ENCODE measurements around the gene DVL2. TPM values are rescaled to one million over a fixed set of nuclear protein-coding genes. Genes with fewer than 3 reads are reported as not detected.

The DVL2 gene
- total RNA-seq, 1 experiment from 2014 or later = 36.9 TPM

DNA sequence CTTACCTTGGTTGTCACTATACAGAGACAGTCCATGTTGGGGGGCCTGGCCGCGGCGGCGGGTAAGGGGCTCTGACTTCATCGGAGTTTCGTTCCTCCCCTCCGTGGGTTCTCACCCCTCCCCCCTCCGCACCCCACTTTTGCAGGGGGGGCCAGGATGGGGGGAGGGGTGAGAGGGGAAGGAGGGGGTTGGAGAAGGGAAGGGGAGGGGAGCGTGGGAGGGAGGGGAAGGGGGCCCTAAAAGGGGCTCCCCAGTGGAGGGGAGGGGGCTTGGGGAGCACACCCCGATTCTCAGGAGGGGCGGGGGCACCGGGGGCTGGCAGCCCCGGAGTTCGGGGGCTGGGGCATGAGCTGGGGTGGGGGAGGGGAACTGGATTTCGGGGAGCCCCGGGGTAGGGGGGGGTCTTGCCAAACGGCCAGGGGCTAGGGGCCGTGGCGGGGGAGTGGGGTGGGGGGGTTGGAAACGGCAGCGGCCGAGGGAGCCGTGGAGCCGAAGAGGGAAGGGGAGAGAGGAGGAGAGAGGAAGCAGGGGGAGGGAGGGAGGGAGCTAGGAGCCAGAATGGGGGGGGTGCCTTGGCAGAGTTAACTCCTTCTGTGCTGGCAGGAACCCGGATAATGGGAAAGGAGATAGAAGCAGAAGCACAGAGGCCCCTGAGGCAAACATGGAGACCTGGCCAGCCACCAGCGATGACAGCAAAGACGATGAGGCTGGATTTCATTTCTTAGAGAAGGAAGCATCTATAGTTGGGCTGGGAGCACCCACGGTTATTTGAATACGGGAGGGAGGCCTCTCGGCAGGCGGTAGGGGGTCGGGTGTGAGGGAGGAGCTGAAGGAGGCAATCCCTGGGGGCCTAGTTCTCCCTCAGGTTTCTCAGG, 17.0 kb downstream of the DVL2 start:
- H3K36me3 ChIP-seq (ENCODE audit: low read depth, low read length) = peaks cover 11% of the 10 kb centered on the region
- H4K20me1 ChIP-seq (ENCODE audit: low read length) = peaks cover 11% of the 10 kb centered on the region; the same call in 1 of the 2 replicates
- ChIA-PET CTCF (no interaction called here), POLR2A (ENCODE audit: unreplicated experiment) (interaction anchor here (0.5 kb wide), 1 partner anchor 165 kb away, joined by 3 read pairs; no protein-coding TSS in a partner anchor)
- no peak overlapping the region for H3K27ac ChIP-seq (ENCODE audit: low read length)
- BruUV-seq (replicated peaks) = no TSS peak
- DNase-seq = peak; percentile 45
- H3K9me2 ChIP-seq (replicated peaks; ENCODE audit: low read length) = no peaks in the 10 kb centered on the region
- peak overlapping the region; percentile 65 for H3K4me3 ChIP-seq (ENCODE audit: low read length)
- peak overlapping the region; percentile 65; the same call in 1 of the 2 replicates for H2AFZ ChIP-seq (ENCODE audit: low read length)
- no peaks in the 10 kb centered on the region for H3F3A ChIP-seq (ENCODE audit: low read length, unreplicated experiment)
- peak overlapping the region; percentile 48; the same call in 1 of the 2 replicates for H3K9ac ChIP-seq (ENCODE audit: low read length)
- no peaks in the 10 kb centered on the region for H3K9me3 ChIP-seq (ENCODE audit: low read length)
- peaks cover 42% of the 10 kb centered on the region for H3K79me2 ChIP-seq (ENCODE audit: low read length)
- no peak for ATAC-seq
- intact Hi-C loops (cut with micrococcal nuclease) = no loop called here
- no peaks in the 10 kb centered on the region for H3K27me3 ChIP-seq (ENCODE audit: low read length)
- no peak for TF ChIP-seq EZH2 (IDR thresholded peaks at IDR 0.05; ENCODE audit: low read length, unreplicated experiment)
- no peak for TF ChIP-seq EZH2phosphoT487 (IDR thresholded peaks at IDR 0.05; ENCODE audit: borderline replicate concordance, low read length)
- TF ChIP-seq, protein P1, sequence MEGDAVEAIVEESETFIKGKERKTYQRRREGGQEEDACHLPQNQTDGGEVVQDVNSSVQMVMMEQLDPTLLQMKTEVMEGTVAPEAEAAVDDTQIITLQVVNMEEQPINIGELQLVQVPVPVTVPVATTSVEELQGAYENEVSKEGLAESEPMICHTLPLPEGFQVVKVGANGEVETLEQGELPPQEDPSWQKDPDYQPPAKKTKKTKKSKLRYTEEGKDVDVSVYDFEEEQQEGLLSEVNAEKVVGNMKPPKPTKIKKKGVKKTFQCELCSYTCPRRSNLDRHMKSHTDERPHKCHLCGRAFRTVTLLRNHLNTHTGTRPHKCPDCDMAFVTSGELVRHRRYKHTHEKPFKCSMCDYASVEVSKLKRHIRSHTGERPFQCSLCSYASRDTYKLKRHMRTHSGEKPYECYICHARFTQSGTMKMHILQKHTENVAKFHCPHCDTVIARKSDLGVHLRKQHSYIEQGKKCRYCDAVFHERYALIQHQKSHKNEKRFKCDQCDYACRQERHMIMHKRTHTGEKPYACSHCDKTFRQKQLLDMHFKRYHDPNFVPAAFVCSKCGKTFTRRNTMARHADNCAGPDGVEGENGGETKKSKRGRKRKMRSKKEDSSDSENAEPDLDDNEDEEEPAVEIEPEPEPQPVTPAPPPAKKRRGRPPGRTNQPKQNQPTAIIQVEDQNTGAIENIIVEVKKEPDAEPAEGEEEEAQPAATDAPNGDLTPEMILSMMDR (conservative IDR thresholded peaks at IDR 0.05; ENCODE audit: low read depth, low read length) = no peak
- H3K4me2 ChIP-seq (ENCODE audit: low read length) = peak overlapping the region; percentile 86
- peaks cover 34% of the 10 kb centered on the region for H3K4me1 ChIP-seq (ENCODE audit: insufficient read depth, low read length)

DNA sequence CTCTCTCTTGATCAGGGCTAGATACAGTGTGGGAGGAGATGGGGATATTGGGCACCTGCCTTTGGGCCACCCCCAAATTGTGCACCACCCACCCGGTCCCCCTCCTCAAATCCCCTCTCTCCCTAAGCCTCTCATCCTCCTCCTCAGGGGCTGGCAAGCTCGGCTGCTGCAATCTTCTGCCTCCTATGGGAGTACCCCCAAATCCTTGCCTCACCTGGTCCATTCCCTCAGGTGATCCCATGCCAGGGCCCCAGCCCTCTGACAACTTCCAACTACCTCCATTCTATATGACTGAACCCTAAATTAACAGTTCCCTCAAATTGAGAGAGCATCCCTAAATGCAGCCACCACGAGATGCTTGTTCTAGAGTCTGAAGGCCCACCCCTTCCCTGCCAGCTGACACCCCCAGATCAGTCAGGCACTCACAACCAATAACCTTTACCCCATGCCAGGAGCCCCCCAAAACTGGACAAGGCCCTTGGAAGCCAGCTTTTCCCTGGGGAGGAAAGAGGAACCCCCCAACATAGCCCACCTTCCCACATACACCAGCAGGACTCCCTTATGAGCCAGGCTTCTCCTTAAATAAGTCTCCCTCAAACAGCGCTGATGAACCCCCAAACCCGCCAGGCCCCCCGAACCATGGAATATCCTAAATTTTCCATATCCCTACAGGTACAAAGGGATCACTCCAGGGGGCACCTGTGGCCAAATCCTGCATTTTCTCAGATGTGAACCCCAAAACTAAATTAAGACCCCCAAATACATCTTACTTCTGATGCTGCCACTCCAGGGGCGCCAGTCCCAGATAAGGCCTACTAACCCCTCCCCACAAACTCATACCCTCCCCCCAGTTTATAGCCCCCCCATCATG, 17.8 kb downstream of the DVL2 start:
- ATAC-seq (no peak), DNase-seq (no peak)
- Histone ChIP-seq H3K9ac (ENCODE audit: low read length) (peak overlapping the region; percentile 48; the same call in 1 of the 2 replicates), H3K9me3 (ENCODE audit: low read length) (no peaks in the 10 kb centered on the region), H4K20me1 (ENCODE audit: low read length) (peaks cover 5% of the 10 kb centered on the region; the same call in 1 of the 2 replicates), H3K27me3 (ENCODE audit: low read length) (no peaks in the 10 kb centered on the region), H3K4me2 (ENCODE audit: low read length) (peak overlapping the region; percentile 86), H3K4me3 (ENCODE audit: low read length) (peak overlapping the region; percentile 65), H3K36me3 (ENCODE audit: low read depth, low read length) (peaks cover 2% of the 10 kb centered on the region), H3K9me2 (replicated peaks; ENCODE audit: low read length) (no peaks in the 10 kb centered on the region), H3K27ac (ENCODE audit: low read length) (no peak overlapping the region), H3F3A (ENCODE audit: low read length, unreplicated experiment) (no peaks in the 10 kb centered on the region), H3K4me1 (ENCODE audit: insufficient read depth, low read length) (peaks cover 32% of the 10 kb centered on the region), H2AFZ (ENCODE audit: low read length) (no peak overlapping the region), H3K79me2 (ENCODE audit: low read length) (peaks cover 39% of the 10 kb centered on the region)
- CTCF ChIA-PET = no interaction called here
- intact Hi-C loops (cut with micrococcal nuclease) = no loop called here
- TF ChIP-seq EZH2phosphoT487 (IDR thresholded peaks at IDR 0.05; ENCODE audit: borderline replicate concordance, low read length) (no peak), EZH2 (IDR thresholded peaks at IDR 0.05; ENCODE audit: low read length, unreplicated experiment) (no peak)
- TF ChIP-seq, protein P1 (conservative IDR thresholded peaks at IDR 0.05; ENCODE audit: low read depth, low read length) = no peak
- POLR2A ChIA-PET (ENCODE audit: unreplicated experiment) = no interaction called here
- BruUV-seq (replicated peaks) = TSS peak; percentile 13

Data from PC-3 (cell line).